A673 (cell line): ENCODE data around the gene ELOB. TPM values are rescaled to one million over a fixed set of nuclear protein-coding genes. Genes with fewer than 3 reads are reported as not detected.

ENCODE experiments used
- BruUV-seq: library from RNA; stranded (reverse); fragments of 400-500 nt; replicated peaks from 2 replicates; lab custom pipeline; 2021; lab: Mats Ljungman, UMichigan
- CTCF ChIA-PET: fragments of 300-600 bp; sonication (Branson Sonifier 250); formaldehyde crosslinking; loops from one replicate; lab custom pipeline; 2022; ENCODE audit warnings: antibody characterized with exemption; lab: Charles Lee
- POLR2A ChIA-PET: fragments of 300-600 bp; sonication (Branson Sonifier 250); formaldehyde crosslinking; loops from one replicate; lab custom pipeline; 2022; ENCODE audit warnings: antibody characterized with exemption; ENCODE audit not compliant: low non-redundant PET; lab: Charles Lee
- DNase-seq: peaks from one replicate; pipeline ENCODE4 v3.0.0-alpha.2; 2015; ENCODE audit warnings: low spot score
- H3K27ac ChIP-seq: fragments of 200-600 bp; sonication (generic); 2 replicates; pipeline ENCODE4 v1.5.1; 2016; ENCODE audit warnings: mixed run types, low read depth, mild to moderate bottlenecking, mixed read lengths, antibody characterized with exemption, low read length; ENCODE audit not compliant: poor library complexity, severe bottlenecking
- H3K27me3 ChIP-seq: fragments of 200-600 bp; sonication (generic); replicated peaks from 2 replicates; pipeline ENCODE4 v1.6.1; 2017; ENCODE audit warnings: mixed run types, low read depth, mild to moderate bottlenecking, mixed read lengths, antibody characterized with exemption, low read length; ENCODE audit not compliant: insufficient read depth, poor library complexity
- H3K36me3 ChIP-seq: fragments of 200-600 bp; sonication (generic); 2 replicates; pipeline ENCODE4 v1.6.1; 2016; ENCODE audit warnings: mixed run types, mild to moderate bottlenecking, mixed read lengths, antibody characterized with exemption, low read length; ENCODE audit not compliant: insufficient read depth, poor library complexity, severe bottlenecking
- H3K4me1 ChIP-seq: fragments of 200-600 bp; sonication (generic); 2 replicates; pipeline ENCODE4 v1.6.1; 2017; ENCODE audit warnings: mixed run types, mild to moderate bottlenecking, mixed read lengths, antibody characterized with exemption, low read length; ENCODE audit not compliant: insufficient read depth, poor library complexity, severe bottlenecking
- H3K4me3 ChIP-seq: fragments of 200-600 bp; sonication (generic); 2 replicates; pipeline ENCODE4 v1.5.1; 2016; ENCODE audit warnings: low read depth, mixed run types, mild to moderate bottlenecking, mixed read lengths, low read length; ENCODE audit not compliant: poor library complexity, severe bottlenecking
- H3K9me3 ChIP-seq: fragments of 200-600 bp; sonication (generic); 2 replicates; pipeline ENCODE4 v1.6.1; 2016; ENCODE audit warnings: mixed run types, low read depth, mild to moderate bottlenecking, mixed read lengths, antibody characterized with exemption, low read length; ENCODE audit not compliant: poor library complexity, severe bottlenecking
- CTCF ChIP-seq: fragments of 300-800, 200-600 bp; sonication (generic); conservative IDR thresholded peaks from 2 replicates; pipeline ENCODE4 v1.5.1; 2017; ENCODE audit warnings: low read depth, mild to moderate bottlenecking, antibody characterized with exemption, low read length, moderate library complexity, mixed read lengths
- EZH2 ChIP-seq: fragments of 200-600 bp; sonication (generic); IDR thresholded peaks from 2 replicates; pipeline ENCODE4 v1.6.1; 2017; ENCODE audit warnings: borderline replicate concordance, low read depth, mild to moderate bottlenecking, mixed read lengths, antibody characterized with exemption, low read length; ENCODE audit not compliant: poor library complexity, severe bottlenecking
- intact Hi-C: fragments of 100-400 bp; cut with micrococcal nuclease; formaldehyde crosslinking; loops from one replicate; pipeline ENCODE4 v1.10.0; 2022; ENCODE audit not compliant: unreplicated experiment
- total RNA-seq: library from RNA; stranded (reverse); gene quantifications from 2 replicates; pipeline ENCODE4 v1.2.3, GENCODE V29; 2021

ELOB gene
- total RNA-seq, 1 experiment from 2014 or later = 188 TPM

GRCh38 chr16:2763173-2763572 is 13.9 kb downstream of the ELOB start:
- Histone ChIP-seq H3K27me3 (no peaks in the 10 kb centered on the region), H3K4me3 (no peak overlapping the region), H3K9me3 (no peaks in the 10 kb centered on the region), H3K27ac (no peak overlapping the region), H3K4me1 (no peaks in the 10 kb centered on the region), H3K36me3 (peaks cover 100% of the 10 kb centered on the region)
- intact Hi-C loops = no loop called here
- no peak for DNase-seq
- POLR2A ChIA-PET = interaction anchor here (0.7 kb wide), 1 partner anchor 459 kb away, joined by 15 read pairs; no protein-coding TSS in a partner anchor
- CTCF ChIA-PET = no interaction called here
- no TSS peak for BruUV-seq
- no peak for TF ChIP-seq EZH2
- no peak for TF ChIP-seq CTCF

- CTCF ChIA-PET = no interaction called here
- POLR2A ChIA-PET = interaction anchor here (0.7 kb wide), 1 partner anchor 459 kb away, joined by 15 read pairs; no protein-coding TSS in a partner anchor
- Histone ChIP-seq H3K4me3 (no peak overlapping the region), H3K27me3 (no peaks in the 10 kb centered on the region), H3K27ac (no peak overlapping the region), H3K36me3 (peaks cover 100% of the 10 kb centered on the region), H3K9me3 (no peaks in the 10 kb centered on the region), H3K4me1 (no peaks in the 10 kb centered on the region)
- intact Hi-C loops = no loop called here
- BruUV-seq = no TSS peak
- TF ChIP-seq CTCF = no peak
- TF ChIP-seq EZH2 = no peak
- no peak for DNase-seq
Measured at GRCh38 chr16:2762711-2763110, 14.4 kb downstream of the ELOB start.

- H3K4me1 ChIP-seq = no peaks in the 10 kb centered on the region
- intact Hi-C loops = no loop called here
- no peak for TF ChIP-seq EZH2
- BruUV-seq = no TSS peak
- no peak overlapping the region for H3K27ac ChIP-seq
- no peaks in the 10 kb centered on the region for H3K27me3 ChIP-seq
- DNase-seq = no peak
- H3K4me3 ChIP-seq = no peak overlapping the region
- ChIA-PET CTCF (no interaction called here), POLR2A (no interaction called here)
- H3K9me3 ChIP-seq = no peaks in the 10 kb centered on the region
- peaks cover 100% of the 10 kb centered on the region for H3K36me3 ChIP-seq
Measured at GRCh38 chr16:2761886-2762583, 15.0 kb downstream of the ELOB start.

- intact Hi-C loops = no loop called here
- TF ChIP-seq EZH2 (no peak), CTCF (no peak)
- DNase-seq = no peak
- BruUV-seq = no TSS peak
- no peaks in the 10 kb centered on the region for H3K9me3 ChIP-seq
- H3K27me3 ChIP-seq = no peaks in the 10 kb centered on the region
- POLR2A ChIA-PET = no interaction called here
- CTCF ChIA-PET = no interaction called here
- no peak overlapping the region for H3K27ac ChIP-seq
- peaks cover 100% of the 10 kb centered on the region for H3K36me3 ChIP-seq
- H3K4me3 ChIP-seq = no peak overlapping the region
- H3K4me1 ChIP-seq = no peaks in the 10 kb centered on the region
Measured at GRCh38 chr16:2761472-2761871, 15.6 kb downstream of the ELOB start.
